Smooth muscle cell (in vitro differentiated cells): ENCODE results near the gene KLRF1. TPM values are rescaled to one million over a fixed set of nuclear protein-coding genes. Genes with fewer than 3 reads are reported as not detected.
A peak's percentile ranks its signal among the peaks of the same experiment; 100 is the strongest.

Experiments used
- DNase-seq: peaks from one replicate; lab custom pipeline; 2025; ENCODE audit not compliant: unreplicated experiment; lab: John Stamatoyannopoulos, UW
- H2AFZ ChIP-seq: fragments of 200-600 bp; sonication (generic); 2 replicates; pipeline ENCODE4 v1.6.0; 2016; ENCODE audit warnings: antibody characterized with exemption, low read depth, mild to moderate bottlenecking
- H3F3A ChIP-seq: fragments of 200-600 bp; sonication (generic); 2 replicates; pipeline ENCODE4 v1.6.0; 2017; ENCODE audit warnings: antibody characterized with exemption, low read depth
- H3K27ac ChIP-seq: fragments of 200-600 bp; sonication (generic); 2 replicates; pipeline ENCODE4 v1.5.1; 2016; ENCODE audit warnings: low read depth, mild to moderate bottlenecking
- H3K27me3 ChIP-seq: fragments of 200-600 bp; sonication (generic); 2 replicates; pipeline ENCODE4 v1.6.1; 2016; ENCODE audit warnings: low read depth, mild to moderate bottlenecking
- H3K36me3 ChIP-seq: fragments of 200-600 bp; sonication (generic); 2 replicates; pipeline ENCODE4 v1.5.1; 2016; ENCODE audit warnings: low read depth
- H3K4me1 ChIP-seq: fragments of 200-600 bp; sonication (generic); 2 replicates; pipeline ENCODE4 v1.5.1; 2016; ENCODE audit warnings: low read depth
- H3K4me2 ChIP-seq: fragments of 200-600 bp; sonication (generic); 2 replicates; pipeline ENCODE4 v1.6.0; 2016; ENCODE audit warnings: mild to moderate bottlenecking
- H3K4me3 ChIP-seq: fragments of 200-600 bp; sonication (generic); 2 replicates; pipeline ENCODE4 v1.5.1; 2016; ENCODE audit warnings: mild to moderate bottlenecking
- H3K79me2 ChIP-seq: fragments of 200-600 bp; sonication (generic); 2 replicates; pipeline ENCODE4 v1.6.0; 2016; ENCODE audit warnings: low read depth, mild to moderate bottlenecking
- H3K9ac ChIP-seq: fragments of 200-600 bp; sonication (generic); 2 replicates; pipeline ENCODE4 v1.6.0; 2016; ENCODE audit warnings: low read depth
- H3K9me3 ChIP-seq: fragments of 200-600 bp; sonication (generic); replicated peaks from 2 replicates; pipeline ENCODE4 v1.5.1; 2016; ENCODE audit warnings: low read depth
- H4K20me1 ChIP-seq: fragments of 200-600 bp; sonication (generic); 2 replicates; pipeline ENCODE4 v1.6.0; 2016; ENCODE audit warnings: low read depth
- WGBS: methylation state at CpG from one replicate; pipeline ENCODE4 v1.1.7; 2016; ENCODE audit warnings: low lambda C conversion rate; 5-methylcytosine and 5-hydroxymethylcytosine counted together
- polyA plus RNA-seq: library from polyadenylated mRNA; unstranded; fragments of >200 nt; fragmentation: Nextera tagmentation; extraction: Ambion mirVana; gene quantifications from 2 replicates; pipeline ENCODE4 v1.2.1, GENCODE V29; 2016
- total RNA-seq: library from RNA; depleted of rRNA; stranded (reverse); fragments of >200 nt; gene quantifications from 2 replicates; pipeline ENCODE4 v1.2.3, GENCODE V29; 2014
- TF ChIP-seq, protein P1 (sequence below): fragments of 200-600 bp; sonication (generic); IDR thresholded peaks from 2 replicates; pipeline ENCODE4 v1.5.1; 2017; ENCODE audit warnings: borderline replicate concordance, mild to moderate bottlenecking, antibody characterized with exemption; ENCODE audit not compliant: insufficient read depth, poor library complexity, severe bottlenecking

The KLRF1 gene
- total and polyA plus RNA-seq, 2 experiments from 2014 or later: not detected

DNA sequence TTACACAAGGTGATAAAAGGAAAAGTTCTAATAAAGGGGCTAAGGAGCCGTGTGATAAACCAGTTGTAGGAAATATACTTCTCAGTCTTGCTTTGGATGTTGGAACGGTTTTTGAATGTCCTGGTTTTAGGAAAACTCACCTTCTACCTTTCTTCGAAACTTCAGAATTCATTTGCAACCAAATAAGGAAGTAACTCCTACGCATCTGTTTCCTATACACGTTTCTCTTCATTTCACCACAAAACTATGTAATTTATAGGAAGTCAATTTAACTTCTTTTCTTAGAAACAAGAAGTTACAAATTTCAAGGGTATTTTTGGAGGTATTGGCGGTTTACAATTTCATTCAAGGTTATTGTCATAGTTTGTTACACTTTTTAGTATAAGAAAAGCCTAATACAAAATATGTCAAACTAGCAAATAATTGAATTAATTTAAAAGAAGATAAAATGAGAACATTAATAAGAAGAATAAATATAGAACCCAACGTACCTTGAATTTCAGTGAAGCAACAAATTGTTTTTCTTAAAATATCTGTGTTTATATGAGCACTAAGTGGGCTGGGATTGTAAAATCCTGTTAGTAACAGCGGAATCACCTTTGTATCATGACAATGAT is 33.4 kb upstream of the KLRF1 start:
- no peak overlapping the region for H3K9ac ChIP-seq
- peak overlapping the region; percentile 65 for H3K27ac ChIP-seq
- no peak overlapping the region for H2AFZ ChIP-seq

DNA sequence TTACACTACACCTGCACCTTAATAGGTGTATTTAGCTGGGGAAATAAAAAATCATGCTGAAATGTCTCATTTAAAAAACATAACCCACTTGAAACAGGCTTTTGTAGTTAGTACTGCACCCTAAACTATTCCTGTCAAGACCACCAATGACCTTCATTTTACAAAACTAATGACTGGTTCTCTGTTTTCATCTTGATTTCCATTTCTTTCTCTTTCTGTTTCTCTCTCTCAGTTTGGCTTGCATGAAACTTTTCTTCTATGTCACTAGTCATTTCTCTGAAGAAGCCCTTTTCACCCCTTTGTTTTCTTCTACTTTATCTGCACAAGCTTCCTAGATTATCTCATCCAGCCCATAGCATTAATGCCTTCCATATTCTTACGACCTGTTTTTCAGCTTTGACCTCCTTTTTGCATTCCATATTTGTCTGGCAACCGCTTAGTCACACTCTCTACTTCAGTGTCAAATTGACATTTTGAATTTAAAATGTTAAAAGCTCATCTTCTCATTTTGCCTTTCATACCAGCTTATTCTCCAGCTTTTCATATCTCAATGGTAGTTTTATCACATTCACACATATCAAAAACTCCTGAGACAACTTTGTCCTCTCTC is 32.7 kb upstream of the KLRF1 start:
- H4K20me1 ChIP-seq: no peaks in the 10 kb centered on the region
- no peaks in the 10 kb centered on the region for H3K27me3 ChIP-seq
- H2AFZ ChIP-seq: no peak overlapping the region
- WGBS: 35% methylated on average over 2 of the region's 2 CpGs
- DNase-seq: no peak
- H3K27ac ChIP-seq: no peak overlapping the region
- H3F3A ChIP-seq: no peaks in the 10 kb centered on the region
- H3K9ac ChIP-seq: no peak overlapping the region
- H3K79me2 ChIP-seq: no peaks in the 10 kb centered on the region
- H3K36me3 ChIP-seq: no peaks in the 10 kb centered on the region
- H3K4me2 ChIP-seq: peak overlapping the region; percentile 5
- H3K4me1 ChIP-seq: no peaks in the 10 kb centered on the region
- TF ChIP-seq, protein P1, sequence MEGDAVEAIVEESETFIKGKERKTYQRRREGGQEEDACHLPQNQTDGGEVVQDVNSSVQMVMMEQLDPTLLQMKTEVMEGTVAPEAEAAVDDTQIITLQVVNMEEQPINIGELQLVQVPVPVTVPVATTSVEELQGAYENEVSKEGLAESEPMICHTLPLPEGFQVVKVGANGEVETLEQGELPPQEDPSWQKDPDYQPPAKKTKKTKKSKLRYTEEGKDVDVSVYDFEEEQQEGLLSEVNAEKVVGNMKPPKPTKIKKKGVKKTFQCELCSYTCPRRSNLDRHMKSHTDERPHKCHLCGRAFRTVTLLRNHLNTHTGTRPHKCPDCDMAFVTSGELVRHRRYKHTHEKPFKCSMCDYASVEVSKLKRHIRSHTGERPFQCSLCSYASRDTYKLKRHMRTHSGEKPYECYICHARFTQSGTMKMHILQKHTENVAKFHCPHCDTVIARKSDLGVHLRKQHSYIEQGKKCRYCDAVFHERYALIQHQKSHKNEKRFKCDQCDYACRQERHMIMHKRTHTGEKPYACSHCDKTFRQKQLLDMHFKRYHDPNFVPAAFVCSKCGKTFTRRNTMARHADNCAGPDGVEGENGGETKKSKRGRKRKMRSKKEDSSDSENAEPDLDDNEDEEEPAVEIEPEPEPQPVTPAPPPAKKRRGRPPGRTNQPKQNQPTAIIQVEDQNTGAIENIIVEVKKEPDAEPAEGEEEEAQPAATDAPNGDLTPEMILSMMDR: no peak
- H3K9me3 ChIP-seq: peaks cover 4% of the 10 kb centered on the region
- no peak overlapping the region for H3K4me3 ChIP-seq

More for the DNA sequence above, 33.4 kb upstream of the KLRF1 start:
- H3K4me2 ChIP-seq: no peak overlapping the region
- H3F3A ChIP-seq: no peaks in the 10 kb centered on the region
- no peak for DNase-seq
- H3K9me3 ChIP-seq: peaks cover 4% of the 10 kb centered on the region
- WGBS: 90% methylated on average over 8 of the region's 8 CpGs
- no peaks in the 10 kb centered on the region for H3K79me2 ChIP-seq
- no peaks in the 10 kb centered on the region for H3K36me3 ChIP-seq
- TF ChIP-seq, protein P1: no peak
- H3K27me3 ChIP-seq: no peaks in the 10 kb centered on the region
- H4K20me1 ChIP-seq: no peaks in the 10 kb centered on the region
- no peak overlapping the region for H3K4me3 ChIP-seq
- no peaks in the 10 kb centered on the region for H3K4me1 ChIP-seq

DNA sequence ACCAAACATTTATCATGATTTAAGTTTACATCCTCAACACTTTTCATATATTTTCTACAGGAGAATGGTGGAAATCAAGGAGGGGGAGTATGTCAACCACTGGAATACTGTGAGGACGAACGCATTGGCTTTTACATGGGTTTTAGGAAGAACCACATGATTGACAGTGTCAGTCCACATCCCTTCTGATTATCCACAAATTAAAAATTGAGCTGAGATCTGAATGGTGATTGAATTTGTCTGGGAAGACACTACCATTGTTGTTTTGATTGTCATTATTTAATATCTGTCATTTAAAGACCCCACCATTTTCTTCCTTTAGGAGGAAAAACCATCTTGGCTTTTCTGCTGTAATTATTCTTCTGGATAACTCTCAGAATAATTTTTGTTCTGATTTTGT is 31.3 kb upstream of the KLRF1 start:
- H3K79me2 ChIP-seq: no peaks in the 10 kb centered on the region
- no peaks in the 10 kb centered on the region for H4K20me1 ChIP-seq
- H3K4me1 ChIP-seq: no peaks in the 10 kb centered on the region
- H3K9ac ChIP-seq: no peak overlapping the region
- no peaks in the 10 kb centered on the region for H3K36me3 ChIP-seq
- no peaks in the 10 kb centered on the region for H3F3A ChIP-seq
- no peak overlapping the region for H3K27ac ChIP-seq
- no peak overlapping the region for H3K4me3 ChIP-seq
- no peak overlapping the region for H2AFZ ChIP-seq
- DNase-seq: no peak
- no peaks in the 10 kb centered on the region for H3K27me3 ChIP-seq
- WGBS: 98% methylated on average over 2 of the region's 2 CpGs
- TF ChIP-seq, protein P1: no peak
- no peak overlapping the region for H3K4me2 ChIP-seq
- H3K9me3 ChIP-seq: no peaks in the 10 kb centered on the region

DNA sequence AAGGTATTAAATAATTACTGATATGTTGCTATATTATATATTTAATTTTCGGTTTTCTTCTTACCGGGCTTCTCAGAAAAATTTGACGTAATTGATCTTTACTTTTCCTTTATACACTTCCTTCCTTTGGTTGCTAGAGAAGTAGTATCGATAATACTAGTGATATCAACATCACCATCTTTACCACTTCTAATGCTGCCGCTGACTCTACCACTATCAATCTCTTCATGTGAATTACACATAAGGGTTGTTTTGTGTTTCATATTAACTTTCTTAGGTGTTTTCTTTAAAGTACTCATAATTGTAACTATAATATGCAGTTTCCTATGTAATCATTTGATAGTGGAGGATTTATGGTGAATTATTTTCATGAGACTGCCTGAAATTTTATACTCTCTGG is 30.9 kb upstream of the KLRF1 start:
- no peak for DNase-seq
- H3K27ac ChIP-seq: no peak overlapping the region
- no peak overlapping the region for H3K9ac ChIP-seq
- H3K4me2 ChIP-seq: no peak overlapping the region
- no peaks in the 10 kb centered on the region for H3K9me3 ChIP-seq
- H3K4me1 ChIP-seq: no peaks in the 10 kb centered on the region
- H4K20me1 ChIP-seq: no peaks in the 10 kb centered on the region
- no peaks in the 10 kb centered on the region for H3K27me3 ChIP-seq
- no peaks in the 10 kb centered on the region for H3K36me3 ChIP-seq
- TF ChIP-seq, protein P1: no peak
- no peak overlapping the region for H2AFZ ChIP-seq
- H3K79me2 ChIP-seq: no peaks in the 10 kb centered on the region
- WGBS: 97% methylated on average over 5 of the region's 5 CpGs
- no peaks in the 10 kb centered on the region for H3F3A ChIP-seq
- no peak overlapping the region for H3K4me3 ChIP-seq
